Mucosa of descending colon (tissue), 3 donors: Measurements from ENCODE around the gene MALRD1. TPM values are rescaled to one million over a fixed set of nuclear protein-coding genes. Genes with fewer than 3 reads are reported as not detected.

Experiments used
- ATAC-seq: fragments of 200-7000 bp; cut with Tn5 transposase; one replicate; pipeline ENCODE4 v1.9.1; 2020; ENCODE audit warnings: mild to moderate bottlenecking, moderate library complexity
- DNase-seq, 3 donors: peaks; one replicate each; pipeline ENCODE4 v3.0.0-alpha.2; 2020
- H3K36me3 ChIP-seq: fragments of 200-600 bp; one replicate; pipeline ENCODE4 v1.8.0; 2021; ENCODE audit warnings: low read depth, mild to moderate bottlenecking
- H3K4me1 ChIP-seq: fragments of 200-600 bp; one replicate; pipeline ENCODE4 v1.8.0; 2021; ENCODE audit warnings: low read depth, mild to moderate bottlenecking
- H3K4me3 ChIP-seq: fragments of 200-600 bp; one replicate; pipeline ENCODE4 v1.8.0; 2021; ENCODE audit warnings: mild to moderate bottlenecking
- H3K9me3 ChIP-seq: fragments of 200-600 bp; one replicate; pipeline ENCODE4 v1.8.0; 2021; ENCODE audit warnings: mild to moderate bottlenecking
- intact Hi-C, 2 donors: fragments of 100-400 bp; cut with DNase I in 1 of 2; cut with micrococcal nuclease in 1 of 2; formaldehyde crosslinking; loops; one replicate each; pipeline versions ENCODE4 v1.11.0 to v1.11.1; 2022; cut with DNase I, micrococcal nuclease
- total RNA-seq, 3 donors: library from RNA; stranded (reverse); fragmentation: NEBNext Ultra II Directional in 2 of 3; extraction: Animal tissue kit (Norgen Biotek cat#: 25700) in 2 of 3; gene quantifications; one replicate each; pipeline versions ENCODE4 v1.2.1 to v1.2.4, GENCODE V29; 2021 to 2023
- TF ChIP-seq, protein P1 (sequence below): fragments of 200-600 bp; IDR thresholded peaks from one replicate; pipeline ENCODE4 v1.8.0; 2022; ENCODE audit warnings: antibody characterized with exemption, mild to moderate bottlenecking
- donor health status: DM: no; HTN: no; CAD: no; lungs with moderate emphysema.
- donor health status: DM: no; HTN: no; CAD: no.
- donor health status: DM: no; HTN: yes; CAD: no.

The MALRD1 gene
- total RNA-seq, 3 donors from 2014 or later, result 0.41 to 0.90 (median 0.60) TPM

DNA sequence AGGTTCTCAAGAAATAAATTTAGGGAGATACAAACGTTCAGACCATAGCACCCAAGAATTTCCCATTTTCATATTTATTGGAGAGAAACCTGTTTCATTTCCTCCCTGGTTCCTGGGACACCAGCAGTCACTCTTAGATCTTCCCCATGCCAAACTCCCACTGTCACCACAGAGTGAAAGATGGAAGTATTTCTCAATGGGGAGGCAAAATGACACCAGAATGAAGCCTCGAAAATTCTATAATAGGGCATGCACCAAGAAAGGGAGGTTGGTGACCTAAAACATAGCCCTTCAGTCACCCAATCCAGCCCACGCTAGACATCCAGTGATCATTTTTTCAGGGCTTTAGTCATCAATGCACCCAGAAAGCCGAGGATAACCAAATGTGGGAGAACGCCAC lies 619.5 kb downstream of the MALRD1 start:
- DNase-seq (no peak), ATAC-seq (no peak)
- Histone ChIP-seq H3K4me3 (no peak overlapping the region), H3K9me3 (no peaks in the 10 kb centered on the region), H3K4me1 (no peaks in the 10 kb centered on the region), H3K36me3 (no peaks in the 10 kb centered on the region)
- TF ChIP-seq, protein P1, sequence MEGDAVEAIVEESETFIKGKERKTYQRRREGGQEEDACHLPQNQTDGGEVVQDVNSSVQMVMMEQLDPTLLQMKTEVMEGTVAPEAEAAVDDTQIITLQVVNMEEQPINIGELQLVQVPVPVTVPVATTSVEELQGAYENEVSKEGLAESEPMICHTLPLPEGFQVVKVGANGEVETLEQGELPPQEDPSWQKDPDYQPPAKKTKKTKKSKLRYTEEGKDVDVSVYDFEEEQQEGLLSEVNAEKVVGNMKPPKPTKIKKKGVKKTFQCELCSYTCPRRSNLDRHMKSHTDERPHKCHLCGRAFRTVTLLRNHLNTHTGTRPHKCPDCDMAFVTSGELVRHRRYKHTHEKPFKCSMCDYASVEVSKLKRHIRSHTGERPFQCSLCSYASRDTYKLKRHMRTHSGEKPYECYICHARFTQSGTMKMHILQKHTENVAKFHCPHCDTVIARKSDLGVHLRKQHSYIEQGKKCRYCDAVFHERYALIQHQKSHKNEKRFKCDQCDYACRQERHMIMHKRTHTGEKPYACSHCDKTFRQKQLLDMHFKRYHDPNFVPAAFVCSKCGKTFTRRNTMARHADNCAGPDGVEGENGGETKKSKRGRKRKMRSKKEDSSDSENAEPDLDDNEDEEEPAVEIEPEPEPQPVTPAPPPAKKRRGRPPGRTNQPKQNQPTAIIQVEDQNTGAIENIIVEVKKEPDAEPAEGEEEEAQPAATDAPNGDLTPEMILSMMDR, result no peak
- intact Hi-C loops, result no loop called here

DNA sequence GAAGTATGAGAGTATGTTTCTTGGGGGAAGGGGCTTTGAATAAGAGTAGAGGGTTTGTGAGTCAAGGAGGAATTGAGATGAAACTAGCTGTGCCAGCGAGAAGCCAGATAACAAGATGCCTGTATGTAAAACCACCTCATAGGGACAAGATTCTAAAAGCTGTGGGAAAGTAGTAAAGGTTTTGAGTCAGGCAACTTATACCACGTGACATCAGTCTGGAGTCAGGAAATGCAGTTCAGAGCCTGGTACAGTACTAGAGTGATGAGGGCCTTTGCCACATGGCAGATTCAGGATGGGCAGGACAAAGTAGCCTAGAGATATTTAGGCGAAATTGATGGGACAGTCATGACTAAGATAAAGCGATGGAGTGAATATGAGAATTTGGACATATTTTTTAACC lies 627.5 kb downstream of the MALRD1 start:
- no peaks in the 10 kb centered on the region for H3K9me3 ChIP-seq
- no peaks in the 10 kb centered on the region for H3K36me3 ChIP-seq
- no peak overlapping the region for H3K4me3 ChIP-seq
- DNase-seq (no peak), ATAC-seq (no peak)
- TF ChIP-seq, protein P1, result no peak
- H3K4me1 ChIP-seq, result no peaks in the 10 kb centered on the region
- intact Hi-C loops, result no loop called here

GRCh38 chr10:19683356-19683755 lies 634.8 kb downstream of the MALRD1 start:
- TF ChIP-seq, protein P1, result no peak
- Histone ChIP-seq H3K9me3 (no peaks in the 10 kb centered on the region), H3K4me3 (no peak overlapping the region), H3K4me1 (no peaks in the 10 kb centered on the region), H3K36me3 (no peaks in the 10 kb centered on the region)
- DNase-seq (no peak), ATAC-seq (no peak)
- intact Hi-C loops, result no loop called here

DNA sequence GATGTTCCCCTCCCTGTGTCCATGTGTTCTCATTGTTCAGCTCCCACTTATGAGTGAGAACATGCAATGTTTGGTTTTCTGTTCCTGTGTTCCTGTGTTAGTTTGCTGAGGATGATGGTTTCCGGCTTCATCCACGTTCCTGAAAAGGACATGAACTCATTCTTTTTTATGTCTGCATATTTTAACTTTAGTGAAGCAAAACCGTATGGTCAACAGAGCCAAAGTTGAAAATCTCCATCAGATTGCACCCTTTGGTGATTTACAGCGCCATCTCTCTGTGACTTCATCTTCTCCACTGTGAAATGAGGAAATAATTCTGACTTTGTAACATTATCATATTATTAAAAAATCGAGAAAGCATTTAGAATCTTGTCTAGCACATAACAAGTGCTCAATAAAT lies 635.4 kb downstream of the MALRD1 start:
- Histone ChIP-seq H3K4me3 (no peak overlapping the region), H3K4me1 (no peaks in the 10 kb centered on the region), H3K9me3 (no peaks in the 10 kb centered on the region), H3K36me3 (no peaks in the 10 kb centered on the region)
- intact Hi-C loops, result no loop called here
- DNase-seq, result no peak
- no peak for ATAC-seq
- TF ChIP-seq, protein P1, result no peak

GRCh38 chr10:19688344-19688743 lies 639.7 kb downstream of the MALRD1 start:
- DNase-seq (no peak), ATAC-seq (no peak)
- no peaks in the 10 kb centered on the region for H3K9me3 ChIP-seq
- TF ChIP-seq, protein P1, result no peak
- intact Hi-C loops, result no loop called here
- no peak overlapping the region for H3K4me3 ChIP-seq
- H3K4me1 ChIP-seq, result no peaks in the 10 kb centered on the region
- H3K36me3 ChIP-seq, result no peaks in the 10 kb centered on the region

DNA sequence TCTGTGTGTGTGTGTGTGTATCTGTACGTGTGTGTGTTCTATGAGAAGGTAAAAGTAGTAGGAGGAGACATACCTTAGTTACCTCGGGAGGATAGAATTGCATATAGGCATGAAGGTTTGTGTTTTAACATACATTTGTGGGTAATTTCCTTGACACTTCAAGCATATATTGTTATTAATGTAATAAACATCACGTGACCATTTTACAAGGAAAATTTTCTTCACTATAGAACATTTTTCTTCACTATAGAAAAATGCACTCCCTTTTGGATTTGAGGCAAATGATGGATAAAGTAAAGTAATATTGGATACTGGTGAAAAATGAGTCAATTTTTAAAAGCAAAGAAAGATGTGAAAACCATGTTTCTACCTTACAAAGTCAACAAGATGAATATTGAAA lies 640.6 kb downstream of the MALRD1 start:
- H3K4me1 ChIP-seq, result no peaks in the 10 kb centered on the region
- TF ChIP-seq, protein P1, result no peak
- ATAC-seq (no peak), DNase-seq (no peak)
- no peak overlapping the region for H3K4me3 ChIP-seq
- intact Hi-C loops, result no loop called here
- H3K9me3 ChIP-seq, result no peaks in the 10 kb centered on the region
- no peaks in the 10 kb centered on the region for H3K36me3 ChIP-seq
